Esophagus muscularis mucosa (tissue), 4 donors: ENCODE data around the gene OTOGL. TPM values are rescaled to one million over a fixed set of nuclear protein-coding genes. Genes with fewer than 3 reads are reported as not detected.
"Not testable (repeated sequence)": the region's sequence is repeated elsewhere in the genome, so short reads cannot be mapped to it uniquely, and the experiment has no call there.

Experiments
- DNase-seq: peaks from one replicate; pipeline ENCODE4 v3.0.0-alpha.2; 2017; ENCODE audit errors: extremely low spot score
- H3K27ac ChIP-seq, 4 donors: fragments of 200-600 bp; sonication (generic); replicated peaks in 1 of 4; 1 replicate in 3 of 4; 2 replicates in 1 of 4; pipeline ENCODE4 v1.5.1; 2016 to 2019; ENCODE audit warnings: mild to moderate bottlenecking in 1 of 4
- H3K27me3 ChIP-seq, 4 donors: fragments of 200-600 bp; sonication (generic); one replicate each; pipeline versions ENCODE4 v1.5.1 to v1.6.0; 2016 to 2019
- H3K36me3 ChIP-seq, 4 donors: fragments of 200-600 bp; sonication (generic); one replicate each; pipeline ENCODE4 v1.5.1; 2016 to 2019
- H3K4me1 ChIP-seq, 4 donors: fragments of 200-600 bp; sonication (generic); one replicate each; pipeline ENCODE4 v1.5.1; 2016 to 2019
- H3K4me3 ChIP-seq, 4 donors: fragments of 200-600 bp; sonication (generic); 1 replicate in 2 of 4; 2 replicates in 2 of 4; pipeline ENCODE4 v1.5.1; 2016 to 2019; ENCODE audit warnings: mild to moderate bottlenecking in 4 of 4, moderate library complexity in 1 of 4
- H3K9me3 ChIP-seq, 4 donors: fragments of 200-600 bp; sonication (generic); 1 replicate in 3 of 4; 2 replicates in 1 of 4; pipeline ENCODE4 v1.5.1; 2016 to 2019
- CTCF ChIP-seq, 3 experiments: fragments of 200-600 bp in 2 of 3; fragments of 450-650 bp in 1 of 3; sonication (generic) in 2 of 3; IDR thresholded peaks; one replicate each; pipeline ENCODE4 v1.5.1; 2017 to 2019; ENCODE audit warnings: antibody characterized with exemption in 3 of 3, mild to moderate bottlenecking in 2 of 3, moderate library complexity in 1 of 3
- EP300 ChIP-seq: sonication (generic); formaldehyde crosslinking; IDR thresholded peaks from one replicate; pipeline ENCODE4 v1.6.1; 2017; ENCODE audit warnings: antibody characterized with exemption
- POLR2A ChIP-seq: fragments of 450-650 bp; IDR thresholded peaks from one replicate; pipeline ENCODE4 v1.6.1; 2017; ENCODE audit warnings: antibody characterized with exemption, moderate library complexity, mild to moderate bottlenecking, low read depth
- POLR2AphosphoS5 ChIP-seq, 2 donors: sonication (generic); formaldehyde crosslinking; IDR thresholded peaks; one replicate each; pipeline ENCODE4 v1.6.1; 2017; ENCODE audit warnings: antibody characterized with exemption in 2 of 2
- WGBS: methylation state at CpG from one replicate; pipeline ENCODE4 v1.1.5; 2018; 5-methylcytosine and 5-hydroxymethylcytosine counted together
- intact Hi-C: fragments of 100-400 bp; cut with DNase I; formaldehyde crosslinking; loops from one replicate; pipeline ENCODE4 v1.15.1; 2023
- total RNA-seq, 4 donors: library from RNA; depleted of rRNA; stranded (reverse); fragments of >200 nt; gene quantifications; one replicate each; pipeline versions ENCODE4 v1.1.0 to v1.2.1, GENCODE V29; 2016

The OTOGL gene
- total RNA-seq, 4 donors from 2014 or later, result 0.83 to 2.0 (median 1.6) TPM

DNA sequence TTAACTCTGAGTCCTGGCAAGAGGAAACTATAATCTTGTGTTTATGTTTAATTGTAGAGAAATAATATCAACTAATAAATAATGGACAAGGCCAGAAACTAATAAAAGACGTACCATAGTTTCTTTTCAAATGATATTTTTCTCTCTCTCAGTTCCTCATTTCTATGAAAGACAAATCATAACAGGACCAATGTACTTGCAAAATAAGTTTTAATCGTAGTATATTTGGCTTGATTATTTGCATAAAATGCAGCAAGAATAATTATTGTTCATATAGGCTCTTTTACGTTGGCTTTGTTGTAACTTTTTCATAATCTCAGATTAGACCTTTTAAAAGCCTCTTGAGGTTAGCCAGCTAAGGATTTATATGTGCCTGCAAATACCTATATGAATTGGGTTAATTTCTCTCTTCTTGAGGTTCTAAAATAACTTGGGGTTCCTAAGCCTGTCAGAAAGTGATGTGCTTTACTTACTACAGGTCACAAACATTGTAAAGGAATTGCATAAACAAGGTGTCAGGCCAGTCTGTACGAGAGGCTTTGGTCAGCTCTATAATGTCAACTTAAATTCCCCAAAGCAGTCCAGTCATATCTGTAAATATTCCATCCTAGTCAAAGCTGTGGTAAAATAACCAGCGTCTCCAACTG is 191.9 kb downstream of the OTOGL start:
- WGBS, result 59% methylated on average over 5 of the region's 5 CpGs
- intact Hi-C loops, result no loop called here
- no peak for TF ChIP-seq POLR2A
- TF ChIP-seq EP300, result no peak
- no peak for TF ChIP-seq POLR2AphosphoS5 (IDR thresholded peaks at IDR 0.05)
- TF ChIP-seq CTCF (IDR thresholded peaks at IDR 0.05), result no peak
- DNase-seq, result no peak
- Histone ChIP-seq H3K27me3 (no peaks in the 10 kb centered on the region), H3K36me3 (no peaks in the 10 kb centered on the region), H3K27ac (no peak overlapping the region), H3K4me3 (no peak overlapping the region), H3K4me1 (no peaks in the 10 kb centered on the region), H3K9me3 (no peaks in the 10 kb centered on the region)

DNA sequence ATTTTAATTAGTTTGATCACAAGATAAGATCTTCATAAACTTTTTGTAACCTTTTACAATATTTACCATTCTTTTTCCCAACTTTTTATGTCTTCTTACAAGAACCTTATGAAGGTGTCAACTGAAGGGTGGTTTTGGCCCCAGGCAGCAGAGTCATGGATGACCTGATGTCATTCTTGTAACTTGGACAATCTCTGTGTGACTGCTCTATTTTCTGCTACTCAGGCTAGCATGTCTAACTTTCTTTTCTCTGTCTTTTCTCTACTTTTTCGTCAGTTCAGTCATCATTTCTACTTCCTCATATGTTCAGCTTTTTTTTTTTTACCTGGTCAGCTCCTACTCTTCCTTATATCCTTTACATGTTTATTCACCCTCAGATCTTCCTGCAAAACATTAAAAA is 194.0 kb downstream of the OTOGL start:
- Histone ChIP-seq H3K4me3 (no peak overlapping the region), H3K27ac (no peak overlapping the region), H3K27me3 (no peaks in the 10 kb centered on the region), H3K36me3 (no peaks in the 10 kb centered on the region), H3K4me1 (no peaks in the 10 kb centered on the region), H3K9me3 (no peaks in the 10 kb centered on the region)
- 83% methylated on average over 1 of the region's 1 CpG for WGBS
- intact Hi-C loops, result no loop called here
- no peak for DNase-seq
- TF ChIP-seq POLR2A (no peak), EP300 (no peak), CTCF (IDR thresholded peaks at IDR 0.05) (no peak), POLR2AphosphoS5 (IDR thresholded peaks at IDR 0.05) (no peak)

DNA sequence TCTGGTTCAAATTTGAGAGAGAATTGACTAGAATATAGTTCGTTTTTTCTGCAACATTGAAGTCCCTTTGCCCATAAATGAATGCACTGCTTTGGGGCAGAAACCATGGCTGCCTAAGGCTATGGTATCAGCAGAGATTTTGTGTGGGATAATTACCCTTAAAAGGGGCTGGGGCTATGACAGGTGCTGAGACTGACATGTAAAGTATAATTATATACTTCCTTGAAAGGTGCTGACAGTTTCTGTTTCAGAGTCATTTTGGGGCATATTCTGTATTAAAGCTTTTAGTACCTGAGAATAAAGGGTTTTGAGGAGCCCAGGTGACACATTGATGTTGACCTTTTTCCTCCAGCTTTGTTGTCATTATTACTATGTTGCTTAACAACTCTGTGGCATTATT is 194.4 kb downstream of the OTOGL start:
- no peak for DNase-seq
- Histone ChIP-seq H3K27ac (no peak overlapping the region), H3K9me3 (no peaks in the 10 kb centered on the region), H3K36me3 (no peaks in the 10 kb centered on the region), H3K4me1 (peaks cover 0 to 2% (median 0%) of the 10 kb centered on the region in 4 donors), H3K4me3 (no peak overlapping the region), H3K27me3 (no peaks in the 10 kb centered on the region)
- intact Hi-C loops, result no loop called here
- 67% methylated on average over 1 of the region's 1 CpG for WGBS
- TF ChIP-seq POLR2A, result no peak
- no peak for TF ChIP-seq EP300
- no peak for TF ChIP-seq CTCF (IDR thresholded peaks at IDR 0.05)
- no peak for TF ChIP-seq POLR2AphosphoS5 (IDR thresholded peaks at IDR 0.05)

- H3K4me3 ChIP-seq, result no peak overlapping the region
- no peak overlapping the region for H3K27ac ChIP-seq
- H3K4me1 ChIP-seq, result peaks cover 0 to 8% (median 0%) of the 10 kb centered on the region in 4 donors
- no peaks in the 10 kb centered on the region for H3K36me3 ChIP-seq
- no peak for DNase-seq
- H3K27me3 ChIP-seq, result no peaks in the 10 kb centered on the region
- WGBS, result 56% methylated on average over 1 of the region's 1 CpG
- no peaks in the 10 kb centered on the region for H3K9me3 ChIP-seq
- no peak for TF ChIP-seq EP300
- TF ChIP-seq POLR2A, result no peak
- TF ChIP-seq CTCF (IDR thresholded peaks at IDR 0.05), result no peak
- no peak for TF ChIP-seq POLR2AphosphoS5 (IDR thresholded peaks at IDR 0.05)
- intact Hi-C loops, result no loop called here
Observed at GRCh38 chr12:80299219-80299618, 199.9 kb downstream of the OTOGL start.

GRCh38 chr12:80299976-80300375 is 200.6 kb downstream of the OTOGL start:
- DNase-seq, result no peak
- intact Hi-C loops, result no loop called here
- Histone ChIP-seq H3K4me3 (no peak overlapping the region), H3K36me3 (no peaks in the 10 kb centered on the region), H3K27ac (no peak overlapping the region), H3K27me3 (no peaks in the 10 kb centered on the region), H3K9me3 (no peaks in the 10 kb centered on the region), H3K4me1 (peaks cover 0 to 8% (median 0%) of the 10 kb centered on the region in 4 donors)
- TF ChIP-seq POLR2A, result no peak
- 79% methylated on average over 3 of the region's 3 CpGs for WGBS

- H3K4me3 ChIP-seq, intact Hi-C loops, DNase-seq, H3K4me1 ChIP-seq, H3K27ac ChIP-seq, H3K36me3 ChIP-seq, H3K27me3 ChIP-seq, H3K9me3 ChIP-seq: not testable (repeated sequence)
- no CpG with 5 or more reads among the region's 27 CpGs for WGBS
Observed at GRCh38 chr12:80307436-80307835, 208.1 kb downstream of the OTOGL start.
